ENCODE data around the gene GSTT2.
"Not testable (repeated sequence)": the region's sequence is repeated elsewhere in the genome, so short reads cannot be mapped to it uniquely, and the experiment has no call there.

DNA sequence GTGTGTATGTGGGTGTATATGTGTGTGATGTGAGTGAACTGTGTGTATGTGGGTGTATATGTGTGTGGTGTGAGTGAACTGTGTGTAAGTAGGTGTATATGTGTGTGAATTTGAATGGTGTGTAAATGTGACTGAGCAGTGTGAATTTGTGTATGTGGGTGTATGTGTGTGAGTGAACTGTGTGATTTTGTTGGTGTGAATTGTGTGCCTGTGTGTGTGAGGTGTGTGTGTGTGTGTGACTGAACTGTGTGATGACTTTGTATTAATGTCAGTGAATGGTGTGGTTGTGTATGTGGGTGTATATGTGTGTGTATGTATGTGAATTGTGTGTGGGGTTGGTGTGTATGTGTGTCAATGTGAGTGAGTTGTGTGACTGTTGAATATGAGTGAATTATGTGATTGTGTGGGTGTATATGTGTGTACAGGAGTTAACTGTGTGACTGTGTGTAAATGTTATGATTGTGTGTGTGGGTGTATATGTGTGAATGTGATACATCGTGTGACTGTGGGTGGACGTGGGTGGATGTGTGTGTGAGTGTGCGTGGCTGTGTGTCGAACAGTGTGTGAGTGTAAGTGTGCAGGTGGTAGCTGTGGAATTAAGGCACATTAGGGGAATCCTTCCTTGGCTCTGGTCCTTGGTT is 6.7 kb downstream of the GSTT2 start:
- TF ChIP-seq, protein P1, sequence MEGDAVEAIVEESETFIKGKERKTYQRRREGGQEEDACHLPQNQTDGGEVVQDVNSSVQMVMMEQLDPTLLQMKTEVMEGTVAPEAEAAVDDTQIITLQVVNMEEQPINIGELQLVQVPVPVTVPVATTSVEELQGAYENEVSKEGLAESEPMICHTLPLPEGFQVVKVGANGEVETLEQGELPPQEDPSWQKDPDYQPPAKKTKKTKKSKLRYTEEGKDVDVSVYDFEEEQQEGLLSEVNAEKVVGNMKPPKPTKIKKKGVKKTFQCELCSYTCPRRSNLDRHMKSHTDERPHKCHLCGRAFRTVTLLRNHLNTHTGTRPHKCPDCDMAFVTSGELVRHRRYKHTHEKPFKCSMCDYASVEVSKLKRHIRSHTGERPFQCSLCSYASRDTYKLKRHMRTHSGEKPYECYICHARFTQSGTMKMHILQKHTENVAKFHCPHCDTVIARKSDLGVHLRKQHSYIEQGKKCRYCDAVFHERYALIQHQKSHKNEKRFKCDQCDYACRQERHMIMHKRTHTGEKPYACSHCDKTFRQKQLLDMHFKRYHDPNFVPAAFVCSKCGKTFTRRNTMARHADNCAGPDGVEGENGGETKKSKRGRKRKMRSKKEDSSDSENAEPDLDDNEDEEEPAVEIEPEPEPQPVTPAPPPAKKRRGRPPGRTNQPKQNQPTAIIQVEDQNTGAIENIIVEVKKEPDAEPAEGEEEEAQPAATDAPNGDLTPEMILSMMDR (IDR thresholded peaks at IDR 0.05), result not testable (repeated sequence)
- TF ChIP-seq POLR2A (IDR thresholded peaks at IDR 0.05), result not testable (repeated sequence)
